NCI-H1930 (cell line): ENCODE data around the gene DNAJC4.

Source experiments
- DNase-seq, 2 experiments: peaks; one replicate each; lab custom pipeline; 2025; lab: John Stamatoyannopoulos, UW

DNAJC4 gene

GRCh38 chr11:64229744-64230170, 591 bp upstream of the DNAJC4 start:
- no peak for DNase-seq

GRCh38 chr11:64230985-64231365, 627 bp downstream of the DNAJC4 start:
- DNase-seq = no peak

- no peak for DNase-seq
Observed at GRCh38 chr11:64231546-64231945, 1.2 kb downstream of the DNAJC4 start.

- DNase-seq = no peak
Observed at GRCh38 chr11:64232182-64232966, 2.0 kb downstream of the DNAJC4 start.

- no peak for DNase-seq
Observed at GRCh38 chr11:64232967-64233315, 2.6 kb downstream of the DNAJC4 start.

GRCh38 chr11:64233913-64234586, 3.7 kb downstream of the DNAJC4 start, which contains the start of gene VEGFB:
TSS of gene VEGFB (plus strand) at chr11:64234584. CDS start at chr11:64234834, 250 bp downstream.
- DNase-seq = peak; percentile 31 to 65

GRCh38 chr11:64234647-64235379, 4.5 kb downstream of the DNAJC4 start:
- peak; percentile 33 to 50 for DNase-seq

GRCh38 chr11:64235437-64236161, 5.3 kb downstream of the DNAJC4 start:
- no peak for DNase-seq

- DNase-seq = peak in 1 of 2 experiments; percentile 14
Observed at GRCh38 chr11:64237484-64237951, 7.2 kb downstream of the DNAJC4 start.

GRCh38 chr11:64238076-64238475, 7.7 kb downstream of the DNAJC4 start:
- DNase-seq = no peak

- no peak for DNase-seq
Observed at GRCh38 chr11:64238999-64239398, 8.7 kb downstream of the DNAJC4 start.

GRCh38 chr11:64239662-64240434, 9.5 kb downstream of the DNAJC4 start:
- DNase-seq = no peak

GRCh38 chr11:64240435-64241240, 10.3 kb downstream of the DNAJC4 start, which contains the start of gene FKBP2:
TSS of gene FKBP2 (plus strand) at chr11:64241095. CDS start at chr11:64242388, 1,293 bp downstream.
- DNase-seq = peak; percentile 93 to 98

- DNase-seq = peak; percentile 97
Observed at GRCh38 chr11:64241241-64241490, 10.8 kb downstream of the DNAJC4 start.

- DNase-seq = no peak
Observed at GRCh38 chr11:64241491-64242374, 11.4 kb downstream of the DNAJC4 start.

- DNase-seq = no peak
Observed at GRCh38 chr11:64243236-64243854, 13.0 kb downstream of the DNAJC4 start.

- no peak for DNase-seq
Observed at GRCh38 chr11:64244107-64244506, 13.8 kb downstream of the DNAJC4 start.

- no peak for DNase-seq
Observed at GRCh38 chr11:64244966-64245365, 14.6 kb downstream of the DNAJC4 start.

- DNase-seq = no peak
Observed at GRCh38 chr11:64245401-64245796, 15.1 kb downstream of the DNAJC4 start.
